NB4 (cell line): ENCODE data around the gene CBFA2T3.

Source experiments
- MYC ChIP-seq: IDR thresholded peaks from 2 replicates; pipeline ENCODE4 v1.6.1; 2011; ENCODE audit warnings: low read depth, low read length
- TF ChIP-seq, protein P1 (sequence below): IDR thresholded peaks from one replicate; pipeline ENCODE4 v1.5.1; 2012; ENCODE audit warnings: low read depth, low read length
- TF ChIP-seq, protein P2 (sequence below): IDR thresholded peaks from 2 replicates; pipeline ENCODE4 v1.6.1; 2011; ENCODE audit warnings: low read depth, low read length

DNA sequence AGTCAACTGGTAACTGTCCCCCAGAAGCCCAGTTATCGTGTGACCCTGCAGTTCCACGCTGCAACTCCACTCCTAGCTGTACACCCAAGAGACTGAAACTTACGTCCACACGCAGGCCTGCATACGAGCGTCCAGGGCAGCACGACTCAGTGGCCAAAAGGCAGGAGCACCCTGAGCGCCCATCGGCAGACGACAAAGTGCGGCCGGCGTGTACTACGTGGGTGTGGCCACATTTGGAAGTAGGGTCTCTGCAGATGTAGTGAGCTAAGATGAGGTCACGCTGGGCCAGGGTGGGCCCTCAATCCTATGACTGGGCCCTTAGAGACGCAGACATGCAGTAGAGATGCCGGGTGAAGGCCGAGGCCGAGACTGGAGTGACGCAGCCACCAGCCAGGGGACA lies 133.8 kb downstream of the CBFA2T3 start:
- TF ChIP-seq, protein P1, sequence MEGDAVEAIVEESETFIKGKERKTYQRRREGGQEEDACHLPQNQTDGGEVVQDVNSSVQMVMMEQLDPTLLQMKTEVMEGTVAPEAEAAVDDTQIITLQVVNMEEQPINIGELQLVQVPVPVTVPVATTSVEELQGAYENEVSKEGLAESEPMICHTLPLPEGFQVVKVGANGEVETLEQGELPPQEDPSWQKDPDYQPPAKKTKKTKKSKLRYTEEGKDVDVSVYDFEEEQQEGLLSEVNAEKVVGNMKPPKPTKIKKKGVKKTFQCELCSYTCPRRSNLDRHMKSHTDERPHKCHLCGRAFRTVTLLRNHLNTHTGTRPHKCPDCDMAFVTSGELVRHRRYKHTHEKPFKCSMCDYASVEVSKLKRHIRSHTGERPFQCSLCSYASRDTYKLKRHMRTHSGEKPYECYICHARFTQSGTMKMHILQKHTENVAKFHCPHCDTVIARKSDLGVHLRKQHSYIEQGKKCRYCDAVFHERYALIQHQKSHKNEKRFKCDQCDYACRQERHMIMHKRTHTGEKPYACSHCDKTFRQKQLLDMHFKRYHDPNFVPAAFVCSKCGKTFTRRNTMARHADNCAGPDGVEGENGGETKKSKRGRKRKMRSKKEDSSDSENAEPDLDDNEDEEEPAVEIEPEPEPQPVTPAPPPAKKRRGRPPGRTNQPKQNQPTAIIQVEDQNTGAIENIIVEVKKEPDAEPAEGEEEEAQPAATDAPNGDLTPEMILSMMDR = no peak
- TF ChIP-seq, protein P2, sequence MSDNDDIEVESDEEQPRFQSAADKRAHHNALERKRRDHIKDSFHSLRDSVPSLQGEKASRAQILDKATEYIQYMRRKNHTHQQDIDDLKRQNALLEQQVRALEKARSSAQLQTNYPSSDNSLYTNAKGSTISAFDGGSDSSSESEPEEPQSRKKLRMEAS = no peak
- no peak for TF ChIP-seq MYC
